SK-N-SH (cell line): ENCODE results near the gene CD300C.

ENCODE experiments used
- CTCF ChIP-seq: fragments of 200-600 bp; sonication (generic); IDR thresholded peaks from 2 replicates; pipeline ENCODE4 v1.6.1; 2017; ENCODE audit warnings: antibody characterized with exemption, mild to moderate bottlenecking, moderate library complexity
- USF2 ChIP-seq: fragments of 150-350 bp; IDR thresholded peaks from 2 replicates; pipeline ENCODE4 v1.6.1; 2017; ENCODE audit warnings: antibody characterized with exemption, low read length, low read depth, borderline replicate concordance
- ZBTB33 ChIP-seq: IDR thresholded peaks from 2 replicates; pipeline ENCODE4 v1.4.0; 2012; ENCODE audit warnings: low read depth, borderline replicate concordance

- TF ChIP-seq CTCF (no peak), USF2 (no peak), ZBTB33 (no peak)
Measured at GRCh38 chr17:74547264-74547663, 1.3 kb upstream of the CD300C start.
